Tibial nerve (tissue), 3 donors: ENCODE measurements around the gene MSI2.

Experiments
- CTCF ChIP-seq, 5 experiments: fragments of 200-600 bp in 3 of 5; fragments of 450-650 bp in 2 of 5; sonication (generic) in 3 of 5; IDR thresholded peaks; one replicate each; pipeline ENCODE4 v1.5.1; 2016 to 2019; ENCODE audit warnings: antibody characterized with exemption in 5 of 5, mild to moderate bottlenecking in 3 of 5, moderate library complexity in 2 of 5
- POLR2A ChIP-seq, 2 donors: fragments of 450-650 bp; IDR thresholded peaks; one replicate each; pipeline ENCODE4 v1.6.1; 2017; ENCODE audit warnings: antibody characterized with exemption in 2 of 2, mild to moderate bottlenecking in 2 of 2, moderate library complexity in 2 of 2

GRCh38 chr17:57343717-57344116, 87.4 kb downstream of the MSI2 start:
- no peak for TF ChIP-seq POLR2A (IDR thresholded peaks at IDR 0.05)
- no peak for TF ChIP-seq CTCF (IDR thresholded peaks at IDR 0.05)
